Left renal cortex interstitium (tissue), 4 donors: Measurements from ENCODE around the gene OR7G3. TPM values are rescaled to one million over a fixed set of nuclear protein-coding genes. Genes with fewer than 3 reads are reported as not detected.

Experiments used
- DNase-seq, 4 donors: peaks; one replicate each; pipeline ENCODE4 v3.0.0-alpha.2; 2013; ENCODE audit warnings: low read depth in 4 of 4, low spot score in 2 of 4, missing footprints in 1 of 4
- polyA plus RNA-seq, 4 donors: library from polyadenylated mRNA; unstranded; fragments of 120-200 nt; gene quantifications; one replicate each; pipeline ENCODE4 v1.2.1, GENCODE V29; 2013; ENCODE audit not compliant: insufficient read length in 4 of 4

Gene OR7G3
- polyA plus RNA-seq, 4 donors, result not detected

- no peak for DNase-seq
Measured at GRCh38 chr19:9115307-9115813, 11.4 kb downstream of the OR7G3 start, which contains the start of gene OR7G1. TSS of gene OR7G1 (minus strand) at chr19:9115763. CDS start at chr19:9115763, 0 bp downstream.

- DNase-seq, result no peak
Measured at GRCh38 chr19:9109959-9110358, 16.8 kb downstream of the OR7G3 start.

GRCh38 chr19:9107375-9107774 is 19.4 kb downstream of the OR7G3 start, which contains the start of gene OR7G2:
TSS of gene OR7G2 (minus strand) at chr19:9107475. CDS start at chr19:9103243, 4,232 bp downstream.
- DNase-seq, result no peak

- no peak for DNase-seq
Measured at GRCh38 chr19:9086761-9087160, 40.0 kb downstream of the OR7G3 start, which contains the start of gene OR1M1. TSS of gene OR1M1 (plus strand) at chr19:9087061. CDS start at chr19:9093245, 6,184 bp downstream.

- no peak for DNase-seq
Measured at GRCh38 chr19:9078651-9079050, 48.1 kb downstream of the OR7G3 start.

GRCh38 chr19:9076901-9077300 is 49.8 kb downstream of the OR7G3 start:
- no peak for DNase-seq

Other genes with a start within 250 kb of the OR7G3 start
- under 1 TPM; 0.02 to 0.16 (median 0.09) TPM for gene MUC16, start 116.5 kb downstream of the OR7G3 start, polyA plus RNA-seq
- under 1 TPM in 3 of 4 donors, not detected in 1; 0.06 to 0.09 (median 0.06) TPM for gene OR1M1, start 39.9 kb downstream of the OR7G3 start, polyA plus RNA-seq
- gene OR7G2, start 19.5 kb downstream of the OR7G3 start, polyA plus RNA-seq, result under 1 TPM in 3 of 4 donors, not detected in 1; 0.04 to 0.05 (median 0.05) TPM
- gene OR7G1, start 11.2 kb downstream of the OR7G3 start, polyA plus RNA-seq, result not detected
- 10 to 100 TPM; 35.2 to 37.9 (median 36.1) TPM for gene ZNF317, start 13.4 kb upstream of the OR7G3 start, polyA plus RNA-seq
- gene OR7D2, start 52.0 kb upstream of the OR7G3 start, polyA plus RNA-seq, result under 1 TPM; 0.05 to 0.21 (median 0.12) TPM
- under 1 TPM in 1 of 4 donors, not detected in 3; 0.03 TPM for gene OR7D4, start 92.6 kb upstream of the OR7G3 start, polyA plus RNA-seq
- not detected for gene OR7E24, start 124.0 kb upstream of the OR7G3 start, polyA plus RNA-seq
- gene ZNF699, start 182.9 kb upstream of the OR7G3 start, polyA plus RNA-seq, result 1 to 10 TPM; 6.5 to 8.7 (median 6.9) TPM
- 10 to 100 TPM; 49.0 to 71.6 (median 62.9) TPM for gene ZNF559, start 197.2 kb upstream of the OR7G3 start, polyA plus RNA-seq
- 10 to 100 TPM in 2 of 4 donors, 1 to 10 TPM in 2; 6.6 to 16.8 (median 11.4) TPM for gene ZNF177, start 236.1 kb upstream of the OR7G3 start, polyA plus RNA-seq